ENCODE results near the gene PCDHA1.

GRCh38 chr5:141010047-141010793 is 224.3 kb downstream of the PCDHA1 start:
- no peak for TF ChIP-seq CTCF (conservative IDR thresholded peaks at IDR 0.05; ENCODE audit: low read depth in 2 of 2)
- TF ChIP-seq POLR2AphosphoS5 (IDR thresholded peaks at IDR 0.05; ENCODE audit: low read depth) = no peak
- no peak for TF ChIP-seq REST (IDR thresholded peaks at IDR 0.05; ENCODE audit: unreplicated experiment)
- no peak for TF ChIP-seq EZH2 (IDR thresholded peaks at IDR 0.05; ENCODE audit: low read depth, unreplicated experiment)
- no peak for TF ChIP-seq STAT1 (IDR thresholded peaks at IDR 0.05; ENCODE audit: unreplicated experiment)
- TF ChIP-seq NANOG (IDR thresholded peaks at IDR 0.05; ENCODE audit: borderline replicate concordance) = no peak
- no peak for TF ChIP-seq CREB1 (CRISPR knock-in tag; IDR thresholded peaks at IDR 0.05; ENCODE audit: low read depth)
- TF ChIP-seq ZNF114 (CRISPR knock-in tag; IDR thresholded peaks at IDR 0.05) = no peak
